IMR-90 (cell line): ENCODE data around the gene C22orf39. TPM values are rescaled to one million over a fixed set of nuclear protein-coding genes. Genes with fewer than 3 reads are reported as not detected.
A peak's percentile ranks its signal among the peaks of the same experiment; 100 is the strongest.

Source experiments
- ATAC-seq: fragments of 200-7000 bp; cut with Tn5 transposase; 2 replicates; pipeline ENCODE4 v1.9.1; 2020; ENCODE audit warnings: low read depth, mild to moderate bottlenecking, moderate library complexity
- BruUV-seq: library from RNA; stranded (reverse); fragments of 400-500 nt; replicated peaks from 2 replicates; lab custom pipeline; 2021; lab: Mats Ljungman, UMichigan
- CTCF ChIA-PET: fragments of 300-600 bp; formaldehyde crosslinking; extraction: SDS; loops from one replicate; lab custom pipeline; 2021; ENCODE audit warnings: antibody characterized with exemption; lab: Yijun Ruan, JAX
- POLR2A ChIA-PET: fragments of 300-600 bp; sonication (Branson Sonifier 250); formaldehyde crosslinking; loops from one replicate; lab custom pipeline; 2022; ENCODE audit warnings: antibody characterized with exemption; ENCODE audit not compliant: unreplicated experiment; lab: Charles Lee
- DNase-seq: peaks from one replicate; pipeline ENCODE4 v3.0.0; 2013
- H2AFZ ChIP-seq: replicated peaks from 2 replicates; pipeline ENCODE3; 2013; ENCODE audit warnings: low read length, mild to moderate bottlenecking; ENCODE audit not compliant: poor library complexity
- H2AK5ac ChIP-seq: 2 replicates; pipeline ENCODE4 v1.6.1; 2013; ENCODE audit warnings: low read depth, low read length, inconsistent platforms
- H2AK9ac ChIP-seq: replicated peaks from 2 replicates; pipeline ENCODE3; 2013; ENCODE audit warnings: mild to moderate bottlenecking, low read depth, low read length, moderate library complexity; ENCODE audit not compliant: poor library complexity
- H2BK120ac ChIP-seq: 2 replicates; pipeline ENCODE4 v1.6.1; 2013; ENCODE audit warnings: low read depth, low read length, inconsistent platforms
- H2BK15ac ChIP-seq: 3 replicates; pipeline ENCODE4 v1.6.1; 2013; ENCODE audit warnings: low read depth, low read length, inconsistent platforms
- H2BK20ac ChIP-seq: 2 replicates; pipeline ENCODE4 v1.6.1; 2013; ENCODE audit warnings: low read depth, mild to moderate bottlenecking, inconsistent platforms, low read length, moderate library complexity
- H2BK5ac ChIP-seq: 2 replicates; pipeline ENCODE4 v1.6.1; 2013; ENCODE audit warnings: mild to moderate bottlenecking, low read depth, low read length, inconsistent platforms; ENCODE audit not compliant: poor library complexity, severe bottlenecking
- H3K14ac ChIP-seq: replicated peaks from 2 replicates; pipeline ENCODE4 v1.6.1; 2013; ENCODE audit warnings: low read depth, low read length, inconsistent platforms
- H3K18ac ChIP-seq: 2 replicates; pipeline ENCODE4 v1.6.1; 2013; ENCODE audit warnings: low read depth, low read length, control low read depth
- H3K23ac ChIP-seq: 2 replicates; pipeline ENCODE4 v1.6.1; 2013; ENCODE audit warnings: low read depth, low read length, inconsistent platforms
- H3K27ac ChIP-seq: 2 replicates; pipeline ENCODE4 v1.5.1; 2013; ENCODE audit warnings: mild to moderate bottlenecking, control low read depth, low read length; ENCODE audit not compliant: insufficient read depth
- H3K27me3 ChIP-seq: 2 replicates; pipeline ENCODE4 v1.6.1; 2013; ENCODE audit warnings: low read length; ENCODE audit not compliant: control insufficient read depth, insufficient read depth
- H3K36me3 ChIP-seq: 2 replicates; pipeline ENCODE4 v1.6.1; 2013; ENCODE audit warnings: low read length, mixed read lengths; ENCODE audit not compliant: control insufficient read depth, insufficient read depth
- H3K4ac ChIP-seq: 2 replicates; pipeline ENCODE4 v1.6.1; 2013; ENCODE audit warnings: low read depth, low read length, inconsistent platforms
- H3K4me1 ChIP-seq: 2 replicates; pipeline ENCODE4 v1.6.1; 2013; ENCODE audit warnings: low read length, mixed read lengths; ENCODE audit not compliant: control insufficient read depth, insufficient read depth
- H3K4me2 ChIP-seq: 2 replicates; pipeline ENCODE4 v1.6.1; 2013; ENCODE audit warnings: low read depth, mild to moderate bottlenecking, control low read depth, low read length, moderate library complexity
- H3K4me3 ChIP-seq: 2 replicates; pipeline ENCODE4 v1.5.1; 2013; ENCODE audit warnings: low read depth, mild to moderate bottlenecking, control low read depth, low read length, moderate library complexity; ENCODE audit not compliant: insufficient read depth
- H3K56ac ChIP-seq: 2 replicates; pipeline ENCODE4 v1.6.1; 2013; ENCODE audit warnings: low read length, inconsistent platforms; ENCODE audit not compliant: insufficient read depth; ENCODE audit errors: extremely low read depth
- H3K79me1 ChIP-seq, 2 experiments: 2 replicates each; pipeline ENCODE4 v1.6.1; 2013; ENCODE audit warnings: low read length in 2 of 2, inconsistent platforms in 1 of 2, low read depth in 1 of 2
- H3K9ac ChIP-seq: 2 replicates; pipeline ENCODE4 v1.6.1; 2013; ENCODE audit warnings: low read depth, low read length, control low read depth
- H3K9me1 ChIP-seq: 2 replicates; pipeline ENCODE4 v1.6.1; 2013; ENCODE audit warnings: low read length, inconsistent platforms; ENCODE audit not compliant: insufficient read depth
- H3K9me3 ChIP-seq: 2 replicates; pipeline ENCODE4 v1.6.1; 2013; ENCODE audit warnings: low read length; ENCODE audit not compliant: control insufficient read depth, insufficient read depth
- H4K20me1 ChIP-seq: 2 replicates; pipeline ENCODE4 v1.6.1; 2013; ENCODE audit warnings: low read length, inconsistent platforms; ENCODE audit not compliant: insufficient read depth
- H4K5ac ChIP-seq: 2 replicates; pipeline ENCODE4 v1.6.1; 2013; ENCODE audit warnings: mild to moderate bottlenecking, low read depth, low read length, control low read depth
- H4K8ac ChIP-seq, 2 experiments: 2 replicates each; pipeline ENCODE4 v1.6.1; 2013; ENCODE audit warnings: low read depth in 2 of 2, low read length in 2 of 2, control low read depth in 1 of 2, inconsistent platforms in 1 of 2
- H4K91ac ChIP-seq: 2 replicates; pipeline ENCODE4 v1.6.1; 2013; ENCODE audit warnings: low read depth, low read length, inconsistent platforms; ENCODE audit not compliant: insufficient read depth
- CHD1 ChIP-seq: IDR thresholded peaks from 2 replicates; pipeline ENCODE4 v1.6.1; 2012; ENCODE audit warnings: low read depth, low read length, improper control_type of control experiment
- CTCF ChIP-seq: conservative IDR thresholded peaks from 2 replicates; pipeline ENCODE4 v1.5.1; 2012; ENCODE audit warnings: mild to moderate bottlenecking, low read depth, low read length, improper control_type of control experiment
- ELK1 ChIP-seq: fragments of 150-350 bp; IDR thresholded peaks from 2 replicates; pipeline ENCODE4 v1.6.1; 2016; ENCODE audit warnings: low read depth, mild to moderate bottlenecking, low read length, moderate library complexity, borderline replicate concordance
- MXI1 ChIP-seq: IDR thresholded peaks from 2 replicates; pipeline ENCODE4 v1.6.1; 2012; ENCODE audit warnings: low read depth, mild to moderate bottlenecking, low read length, moderate library complexity, borderline replicate concordance
- POLR2A ChIP-seq: IDR thresholded peaks from 2 replicates; pipeline ENCODE4 v1.6.1; 2012; ENCODE audit warnings: mild to moderate bottlenecking, low read depth, low read length
- RAD21 ChIP-seq: IDR thresholded peaks from 2 replicates; pipeline ENCODE4 v1.6.1; 2012; ENCODE audit warnings: low read length, improper control_type of control experiment
- SMC3 ChIP-seq: fragments of 150-350 bp; IDR thresholded peaks from 2 replicates; pipeline ENCODE4 v1.6.1; 2016; ENCODE audit warnings: low read depth, mild to moderate bottlenecking, antibody characterized with exemption, low read length, moderate library complexity
- WGBS, 2 experiments: methylation state at CpG; one replicate each; pipeline versions ENCODE4 v1.1.5 to v1.1.7; 2013; ENCODE audit warnings: missing lambda C conversion rate in 2 of 2; ENCODE audit not compliant: insufficient read length in 1 of 2; ENCODE audit errors: extremely low coverage in 2 of 2; 5-methylcytosine and 5-hydroxymethylcytosine counted together
- dilution Hi-C: fragments of 300-500 bp; cut with HindIII; formaldehyde crosslinking; loops from one replicate; pipeline ENCODE4 v1.14.3; 2018; ENCODE audit warnings: low sequenced_read_pairs; ENCODE audit not compliant: unreplicated experiment
- in situ Hi-C: fragments of 300-500 bp; cut with MboI; formaldehyde crosslinking; loops from 3 replicates; pipeline ENCODE4 v1.14.3; 2019; ENCODE audit warnings: low sequenced_read_pairs, inconsistent platforms, mixed read lengths
- intact Hi-C: fragments of 100-400 bp; cut with micrococcal nuclease; formaldehyde crosslinking; loops from 2 replicates; pipeline ENCODE4 v1.10.0; 2022
- polyA plus RNA-seq, 3 experiments: library from polyadenylated mRNA; depleted of rRNA; stranded (reverse); fragments of >200 nt; gene quantifications; 2 replicates each; pipeline ENCODE4 v1.2.3, GENCODE V29; 2012; ENCODE audit warnings: low replicate concordance in 1 of 3
- total RNA-seq: library from RNA; depleted of rRNA; stranded (reverse); fragments of >200 nt; gene quantifications from 2 replicates; pipeline ENCODE4 v1.2.3, GENCODE V29; 2012

The C22orf39 gene
- total and polyA plus RNA-seq, 2 of the 4 experiments (the other 2 are of a cell fraction), result 8.2 to 8.9 TPM

GRCh38 chr22:19456541-19456940 is 9.0 kb upstream of the C22orf39 start:
- in situ Hi-C loops (no loop called here), intact Hi-C loops (no loop called here), dilution Hi-C loops (no loop called here)
- H3K9me3 ChIP-seq, result no peaks in the 10 kb centered on the region
- 85% methylated on average over 4 of the region's 10 CpGs; no CpG with 5 or more reads in 1 of the 2 experiments for WGBS, 2 experiments
- CTCF ChIA-PET, result no interaction called here
- peaks cover 8 to 19% of the 10 kb centered on the region in 2 experiments; a peak in 2 of 4 replicates for H3K79me1 ChIP-seq
- peaks cover 4% of the 10 kb centered on the region for H4K20me1 ChIP-seq
- no peak overlapping the region for H3K9ac ChIP-seq
- H3K56ac ChIP-seq, result no peak overlapping the region
- no peak overlapping the region for H2BK20ac ChIP-seq
- no peak overlapping the region for H2AK9ac ChIP-seq
- TF ChIP-seq POLR2A, result no peak
- no peak for TF ChIP-seq ELK1
- TF ChIP-seq CHD1, result no peak
- no peak for TF ChIP-seq SMC3
- TF ChIP-seq CTCF, result no peak
- TF ChIP-seq RAD21, result no peak
- no peak for TF ChIP-seq MXI1
- no peak for ATAC-seq
- H3K27ac ChIP-seq, result no peak overlapping the region
- no peak overlapping the region for H3K18ac ChIP-seq
- no peak overlapping the region for H3K4ac ChIP-seq
- no peaks in the 10 kb centered on the region for H3K27me3 ChIP-seq
- no peak overlapping the region for H4K91ac ChIP-seq
- peaks cover 57% of the 10 kb centered on the region for H3K36me3 ChIP-seq
- POLR2A ChIA-PET, result no interaction called here
- no peak overlapping the region for H3K23ac ChIP-seq
- H4K8ac ChIP-seq, result no peak overlapping the region
- H3K9me1 ChIP-seq, result peaks cover 10% of the 10 kb centered on the region
- H3K4me2 ChIP-seq, result no peak overlapping the region
- DNase-seq, result no peak
- no peak overlapping the region for H2AK5ac ChIP-seq
- H3K4me3 ChIP-seq, result no peak overlapping the region
- no peak overlapping the region for H2BK15ac ChIP-seq
- H2AFZ ChIP-seq, result peak overlapping the region; percentile 15
- no peak overlapping the region for H4K5ac ChIP-seq
- no peak overlapping the region for H2BK120ac ChIP-seq
- H2BK5ac ChIP-seq, result no peak overlapping the region
- peaks cover 4% of the 10 kb centered on the region; the same call in 1 of the 2 replicates for H3K4me1 ChIP-seq
- no TSS peak for BruUV-seq
- no peak overlapping the region for H3K14ac ChIP-seq
